ENCODE measurements around the gene MGRN1.
"Not testable (repeated sequence)": the region's sequence is repeated elsewhere in the genome, so short reads cannot be mapped to it uniquely, and the experiment has no call there.

Gene MGRN1

DNA sequence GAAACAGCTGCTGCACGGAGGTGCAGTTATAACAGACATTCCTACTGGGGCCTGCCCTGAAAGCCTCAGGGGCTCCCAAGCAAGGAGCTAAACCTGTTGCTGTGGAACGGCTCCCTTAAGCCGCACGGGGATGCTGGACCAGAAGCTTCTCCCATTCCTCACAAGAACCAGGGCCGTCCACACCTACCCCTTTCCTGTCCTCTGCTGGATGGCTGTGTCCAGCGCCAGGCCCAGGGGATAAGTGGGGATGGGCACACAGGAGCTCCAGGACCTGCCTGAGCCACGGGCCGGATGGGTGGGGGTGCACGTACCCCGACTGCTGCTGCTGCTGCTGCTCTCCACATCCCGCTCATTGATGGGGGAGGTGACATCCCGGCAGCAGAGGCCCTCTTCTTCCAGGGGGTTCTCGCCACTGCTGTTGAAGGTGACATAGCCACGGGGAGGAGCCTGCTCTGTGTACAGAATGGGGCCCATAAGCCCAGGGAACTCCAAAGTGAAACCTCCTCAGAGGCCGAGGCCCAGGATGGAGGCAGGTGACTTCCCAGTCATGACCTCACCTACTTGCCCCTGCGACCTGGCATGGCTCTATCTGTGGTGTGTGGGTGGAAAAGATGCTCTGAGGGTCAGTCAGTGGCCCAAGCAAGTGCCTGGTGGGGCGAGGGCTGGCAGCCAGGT, 77.3 kb downstream of the MGRN1 start:
- DNase-seq: no peak

DNA sequence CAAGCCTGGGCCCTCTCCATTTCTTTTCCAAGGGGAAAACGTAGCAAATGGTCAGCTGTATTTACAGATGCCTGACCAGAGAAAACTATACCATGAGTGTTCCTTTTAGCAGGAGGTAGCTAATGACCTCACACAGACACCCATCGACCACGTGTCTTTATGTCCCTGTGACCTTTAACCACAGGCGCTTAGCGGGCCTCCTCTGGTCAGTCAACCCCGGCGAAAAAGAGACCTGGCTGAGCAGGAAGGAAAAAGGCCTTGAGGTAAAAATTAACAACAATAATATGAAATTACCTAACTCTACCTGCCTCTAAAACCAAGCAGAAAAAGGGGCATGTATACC, 77.8 kb downstream of the MGRN1 start:
- DNase-seq: no peak

DNA sequence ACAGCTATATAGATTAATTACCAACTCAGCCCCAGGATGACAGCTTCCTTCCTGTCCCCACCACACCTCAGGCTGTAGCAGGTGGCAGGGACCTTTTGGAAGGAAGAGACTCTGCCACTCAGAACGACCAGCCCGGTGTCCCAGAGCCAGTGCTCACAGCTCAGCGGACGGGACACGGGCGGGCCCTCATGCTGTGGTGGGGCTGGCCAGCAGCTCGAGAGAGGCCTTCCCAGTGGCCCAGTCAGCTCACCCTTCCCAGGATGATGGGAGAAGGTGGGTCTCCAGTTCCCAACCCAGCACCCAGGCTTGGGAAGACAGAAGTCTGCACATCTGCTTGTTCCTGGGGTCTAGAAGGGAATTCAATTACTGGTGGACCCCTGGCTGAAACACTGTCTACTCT, 79.3 kb downstream of the MGRN1 start:
- no peak for DNase-seq

DNA sequence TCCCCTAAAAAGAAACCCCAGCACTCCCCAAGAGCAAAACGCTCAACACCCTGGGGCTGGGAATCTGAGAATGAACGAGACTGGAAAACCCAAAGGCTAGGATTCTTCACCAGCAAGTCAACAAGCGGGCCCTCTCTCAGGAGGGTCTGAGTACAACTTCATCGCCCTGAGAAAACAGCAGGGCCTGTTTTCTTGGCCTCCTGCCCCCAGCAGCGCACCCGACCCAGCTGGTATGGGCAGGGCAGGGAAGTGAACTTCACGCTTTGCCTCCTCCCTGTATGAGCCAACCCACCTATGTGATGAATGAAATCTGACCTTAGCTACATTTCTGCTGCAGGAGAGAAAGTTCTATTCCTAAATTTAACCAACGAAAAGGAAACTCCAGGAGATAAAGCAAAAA, 79.9 kb downstream of the MGRN1 start:
- no peak for DNase-seq

DNA sequence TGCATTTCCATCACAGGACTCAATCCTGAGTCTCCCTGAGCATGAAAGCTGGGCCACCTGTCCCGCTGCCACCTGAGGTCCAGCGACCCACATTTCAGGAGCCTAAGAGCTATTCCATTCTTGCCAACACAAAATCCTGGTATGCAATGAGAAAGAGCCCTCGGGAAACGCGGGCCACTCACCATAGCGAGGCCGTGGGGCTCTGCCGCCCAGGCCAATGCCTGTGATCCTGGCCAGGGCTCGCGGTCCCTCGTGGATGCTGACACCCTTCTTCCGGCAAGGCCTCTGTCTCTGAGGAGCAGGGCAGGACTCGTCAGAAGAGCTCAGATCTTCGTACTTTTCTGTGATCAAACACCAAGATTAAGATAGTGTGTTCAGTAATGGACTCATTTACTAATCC, 80.3 kb downstream of the MGRN1 start:
- DNase-seq: no peak

DNA sequence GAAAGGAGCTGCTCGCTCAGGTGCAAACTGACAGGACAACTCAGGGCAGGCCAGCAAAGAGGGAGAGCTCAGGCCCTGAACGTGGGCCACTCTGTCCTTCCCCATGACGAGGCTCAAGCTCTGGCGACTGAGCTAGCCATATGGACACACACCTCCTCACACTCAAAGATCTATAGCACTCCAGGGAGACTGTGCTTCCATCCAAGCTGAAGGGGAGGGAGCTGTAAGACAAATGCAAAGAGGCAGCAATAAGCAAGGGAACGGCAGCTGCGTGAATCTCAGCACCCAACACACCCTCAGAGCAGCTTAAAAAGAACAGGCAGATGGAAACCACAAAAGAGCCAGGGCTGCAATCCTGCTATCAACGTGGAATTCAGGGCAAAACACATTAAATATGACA, 82.2 kb downstream of the MGRN1 start:
- no peak for DNase-seq

DNA sequence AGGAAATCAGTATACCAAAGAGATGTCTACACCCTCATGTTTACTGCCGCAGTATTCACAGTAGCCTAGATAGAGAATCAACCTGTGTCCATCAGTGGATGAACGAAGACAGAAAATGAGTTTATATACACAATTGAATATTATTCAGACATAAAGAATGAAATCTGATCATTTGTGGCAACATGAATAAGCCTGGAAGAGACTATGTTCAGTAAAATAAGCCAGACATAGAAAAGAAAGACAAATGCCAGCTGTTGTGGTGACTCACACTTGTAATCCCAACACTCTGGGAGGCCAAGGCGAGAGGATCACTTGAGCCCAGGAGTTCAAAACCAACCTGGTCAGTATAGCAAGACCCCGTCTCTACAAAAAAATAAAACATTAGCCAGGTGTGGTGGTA, 84.9 kb downstream of the MGRN1 start:
- no peak for DNase-seq

DNA sequence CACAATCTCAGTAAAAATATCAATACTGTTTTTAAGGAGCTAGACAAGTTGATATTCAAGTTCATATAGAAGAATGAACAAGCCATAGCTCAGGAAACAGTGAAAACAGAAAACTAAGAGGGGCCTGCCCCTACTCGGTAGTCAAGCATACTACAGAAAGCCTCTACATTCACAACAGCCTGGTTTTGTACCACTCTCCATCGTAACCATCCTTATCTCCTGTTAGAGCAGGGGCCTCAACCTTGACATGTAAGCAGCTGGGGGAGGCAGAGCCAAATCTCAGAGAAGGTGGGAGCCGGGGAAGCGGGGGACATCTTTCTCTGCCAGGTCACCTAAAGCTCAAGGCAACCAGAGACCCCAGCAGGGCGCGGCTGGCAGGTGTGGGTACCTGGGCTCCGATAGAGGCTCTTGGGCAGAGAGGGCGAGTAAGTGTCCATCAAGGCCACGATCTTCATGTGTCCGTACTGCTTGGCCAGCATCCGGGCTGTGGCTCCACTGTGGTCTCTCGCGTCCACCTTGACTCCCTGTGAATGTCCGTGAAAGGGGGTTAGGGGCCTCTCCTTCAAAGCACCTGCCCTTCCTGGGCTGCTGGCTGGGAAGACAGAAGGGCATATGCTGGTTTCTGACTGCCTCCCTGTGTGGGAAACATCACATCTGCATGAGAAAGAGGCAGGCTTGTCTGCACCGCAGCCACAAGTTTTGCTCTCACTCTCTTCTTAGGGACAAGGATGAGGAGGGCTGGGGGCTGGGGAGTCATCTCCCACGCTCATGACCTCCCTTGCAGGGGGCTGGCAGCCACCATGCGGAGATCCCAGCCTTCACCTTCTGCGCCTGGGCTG, 89.3 kb downstream of the MGRN1 start:
- no peak for DNase-seq

DNA sequence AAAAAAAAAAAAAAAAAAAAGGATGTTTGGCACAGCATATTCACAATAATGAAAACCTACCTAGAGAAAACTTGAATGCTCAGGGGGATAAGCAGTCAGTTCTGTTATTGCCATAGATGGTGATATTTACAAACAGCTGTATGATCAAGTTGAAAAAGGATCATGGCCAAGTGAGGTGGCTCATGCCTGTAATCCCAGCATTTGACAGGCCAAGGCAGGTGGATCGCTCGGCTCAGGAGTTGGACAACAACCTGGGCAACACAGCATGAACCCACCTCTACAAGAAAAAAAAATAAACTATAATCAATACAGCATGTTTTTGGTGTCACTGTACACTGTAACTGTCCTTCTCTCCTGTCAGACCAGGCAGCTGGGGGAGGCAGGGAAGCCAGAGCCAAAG, 90.4 kb downstream of the MGRN1 start:
- no peak for DNase-seq

DNA sequence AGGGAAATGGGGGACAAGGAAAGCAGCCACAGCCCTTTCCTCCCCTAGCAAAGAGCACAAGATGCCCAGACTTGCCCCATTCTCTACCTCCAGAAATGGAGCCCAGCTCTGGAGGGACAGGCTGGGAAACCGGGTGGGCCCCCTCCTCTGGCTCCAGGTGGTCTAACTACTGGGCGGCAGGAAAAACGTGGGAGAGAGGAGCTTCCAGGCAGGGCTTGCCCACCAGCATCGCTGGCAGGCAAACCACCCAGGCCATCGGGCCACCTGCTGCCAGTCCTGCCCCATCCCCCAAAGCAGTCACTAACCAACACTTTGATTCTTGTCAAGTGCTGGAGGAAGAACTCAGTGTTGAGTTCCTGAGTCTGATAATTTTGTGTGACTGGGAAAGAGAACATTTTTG, 93.8 kb downstream of the MGRN1 start:
- DNase-seq: no peak

DNA sequence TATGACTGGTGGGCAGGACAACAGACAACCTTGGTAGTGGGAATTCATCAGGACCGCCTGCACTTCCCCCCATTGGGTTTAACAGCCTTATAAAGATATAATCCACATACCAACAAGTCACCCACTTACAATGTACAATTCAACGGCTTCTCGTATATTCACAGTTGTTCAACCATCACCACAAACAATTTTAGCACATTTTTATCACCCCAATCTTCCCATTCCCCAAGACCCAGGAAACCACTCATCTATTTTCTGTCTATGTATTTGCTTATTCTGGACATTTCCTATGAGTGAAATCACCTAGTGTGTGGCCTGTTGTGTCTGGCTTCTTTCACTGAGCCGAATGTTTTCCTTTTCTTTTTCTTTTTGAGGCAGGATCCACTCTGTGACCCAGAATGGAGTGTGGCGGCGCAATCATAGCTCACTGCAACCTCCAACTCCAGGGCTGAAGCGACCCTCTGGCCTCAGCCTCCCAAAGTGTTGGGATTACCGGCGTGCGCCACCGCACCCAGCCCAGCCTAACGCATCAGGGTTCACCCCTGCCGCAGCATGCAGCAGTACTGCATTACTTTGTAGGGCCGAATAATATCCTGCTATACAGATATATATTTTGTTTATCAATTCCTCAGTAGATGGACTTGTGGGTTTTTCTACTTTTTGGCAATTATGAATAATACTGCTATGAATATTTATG, 98.6 kb downstream of the MGRN1 start:
- no peak for DNase-seq

DNA sequence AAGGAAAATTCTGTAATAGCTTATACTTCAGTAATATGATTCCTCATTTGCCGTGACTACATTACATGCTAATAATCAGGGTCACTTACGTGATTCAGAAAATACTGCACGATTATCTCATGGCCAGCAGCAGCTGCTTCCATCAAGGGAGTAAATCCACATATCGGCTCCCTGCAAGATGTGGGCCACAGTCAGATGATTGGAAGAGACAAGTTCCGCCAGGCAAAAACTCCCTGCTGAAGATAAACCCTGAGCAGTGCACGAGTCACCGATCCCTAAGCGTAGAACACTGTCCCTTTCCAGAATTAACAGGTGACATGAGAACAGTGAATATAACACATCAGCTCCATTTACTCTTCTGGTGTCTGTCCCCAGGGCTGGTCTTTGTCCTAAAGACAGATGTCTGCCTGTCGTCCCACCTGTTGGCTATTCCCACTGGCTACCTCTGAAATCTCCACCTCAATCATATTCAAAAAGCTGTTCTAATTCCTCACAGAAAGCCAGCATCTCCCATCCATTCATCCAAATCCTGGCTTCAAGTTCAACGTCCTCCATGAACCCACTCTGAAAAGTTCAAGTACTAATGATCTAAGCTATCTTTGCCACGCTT, 100.1 kb downstream of the MGRN1 start:
- no peak for DNase-seq

DNA sequence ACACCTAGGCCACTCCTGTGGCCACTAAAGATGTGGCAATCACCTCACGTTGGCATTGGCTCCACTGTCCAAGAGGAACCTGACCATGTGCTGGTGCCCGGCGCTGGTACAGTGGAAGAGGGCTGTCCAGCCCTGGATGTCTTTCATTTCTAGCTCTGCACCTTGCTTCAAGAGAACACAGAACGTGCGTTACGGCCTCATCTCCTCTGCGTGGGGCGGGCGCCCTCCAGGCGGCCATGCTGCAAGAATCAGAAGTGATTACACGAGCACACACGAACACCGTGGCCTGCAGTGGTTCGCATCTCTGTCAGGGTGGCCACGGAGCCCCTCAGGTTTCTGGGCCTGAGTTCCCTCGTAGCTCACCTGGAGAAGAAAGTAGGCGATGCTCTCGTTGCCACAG, 102.0 kb downstream of the MGRN1 start:
- DNase-seq: no peak

DNA sequence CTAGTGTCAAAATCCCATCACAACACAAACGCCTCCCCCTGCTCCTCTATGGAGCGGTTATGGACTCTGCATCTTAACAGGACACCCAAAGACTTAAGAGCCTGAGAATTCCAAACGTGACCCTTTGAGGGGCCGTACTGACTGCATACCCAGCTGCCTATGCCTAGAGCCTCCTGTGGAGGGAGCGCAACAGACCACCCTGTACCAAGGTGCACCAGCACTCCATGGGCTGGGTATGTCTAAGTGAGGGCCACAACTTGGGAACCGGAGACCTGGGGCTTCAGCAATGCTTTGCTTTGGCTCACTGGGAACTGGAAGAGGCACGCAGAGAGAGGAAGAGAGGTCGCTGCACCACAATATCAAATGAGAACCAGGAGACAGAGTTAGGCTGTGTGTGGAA, 104.0 kb downstream of the MGRN1 start:
- no peak for DNase-seq

DNA sequence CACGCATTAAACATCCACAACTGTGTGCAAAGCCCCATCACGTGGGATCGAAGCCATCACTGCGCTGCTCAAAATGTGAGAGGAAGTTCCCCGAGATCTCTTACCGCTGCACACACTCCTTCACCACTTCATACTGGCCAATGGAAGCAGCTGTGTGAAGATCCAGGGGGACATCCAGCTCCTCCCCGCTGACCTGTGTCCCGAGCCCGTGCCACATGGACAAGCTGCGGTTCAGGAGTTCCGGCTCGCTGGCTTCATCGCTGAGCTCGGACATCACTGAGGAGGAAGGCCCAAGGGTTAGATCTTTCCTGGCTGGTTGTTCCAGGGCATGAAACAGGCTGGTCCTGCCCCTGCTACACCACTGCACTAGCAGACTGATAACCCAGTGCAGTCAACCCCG, 105.2 kb downstream of the MGRN1 start:
- DNase-seq: no peak

DNA sequence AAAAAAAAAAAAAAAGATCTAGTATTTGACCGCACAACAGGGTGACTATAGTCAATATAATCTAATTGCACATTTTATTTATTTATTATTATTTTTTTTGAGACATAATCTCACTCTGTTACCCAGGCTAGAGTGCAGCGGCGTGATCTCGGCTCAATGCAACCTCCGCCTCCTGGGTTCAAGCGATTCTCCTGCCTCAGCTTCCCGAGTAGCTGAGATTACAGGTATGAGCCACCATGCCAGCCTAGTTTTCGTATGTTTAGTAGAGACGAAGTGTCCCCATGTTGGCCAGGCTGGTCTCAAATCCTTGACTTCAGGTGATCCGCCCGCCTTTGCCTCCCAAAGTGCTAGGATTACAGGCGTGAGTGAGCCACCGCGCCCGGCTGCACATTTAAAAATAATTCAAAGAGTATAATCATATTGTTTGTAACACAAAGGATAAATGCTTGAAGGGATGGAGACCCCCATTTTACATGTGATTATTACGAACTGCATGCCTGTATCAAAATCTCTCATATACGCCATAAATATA, 108.7 kb downstream of the MGRN1 start:
- DNase-seq: no peak

DNA sequence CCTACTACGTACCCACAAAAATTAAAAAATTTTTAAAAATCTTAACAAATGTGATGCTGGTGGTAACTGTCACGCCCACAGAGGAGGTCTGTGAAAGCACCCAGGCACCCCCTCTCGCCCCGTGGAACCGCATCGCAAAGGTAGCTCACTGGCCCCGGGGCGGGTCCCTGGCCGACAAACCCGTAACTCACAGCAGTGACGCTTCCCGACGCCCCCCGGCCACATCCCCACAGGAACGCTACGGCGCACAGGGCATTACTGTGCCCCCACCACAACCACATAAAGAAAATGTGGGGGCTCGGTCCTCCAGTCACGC, 109.1 kb downstream of the MGRN1 start:
- no peak for DNase-seq

DNA sequence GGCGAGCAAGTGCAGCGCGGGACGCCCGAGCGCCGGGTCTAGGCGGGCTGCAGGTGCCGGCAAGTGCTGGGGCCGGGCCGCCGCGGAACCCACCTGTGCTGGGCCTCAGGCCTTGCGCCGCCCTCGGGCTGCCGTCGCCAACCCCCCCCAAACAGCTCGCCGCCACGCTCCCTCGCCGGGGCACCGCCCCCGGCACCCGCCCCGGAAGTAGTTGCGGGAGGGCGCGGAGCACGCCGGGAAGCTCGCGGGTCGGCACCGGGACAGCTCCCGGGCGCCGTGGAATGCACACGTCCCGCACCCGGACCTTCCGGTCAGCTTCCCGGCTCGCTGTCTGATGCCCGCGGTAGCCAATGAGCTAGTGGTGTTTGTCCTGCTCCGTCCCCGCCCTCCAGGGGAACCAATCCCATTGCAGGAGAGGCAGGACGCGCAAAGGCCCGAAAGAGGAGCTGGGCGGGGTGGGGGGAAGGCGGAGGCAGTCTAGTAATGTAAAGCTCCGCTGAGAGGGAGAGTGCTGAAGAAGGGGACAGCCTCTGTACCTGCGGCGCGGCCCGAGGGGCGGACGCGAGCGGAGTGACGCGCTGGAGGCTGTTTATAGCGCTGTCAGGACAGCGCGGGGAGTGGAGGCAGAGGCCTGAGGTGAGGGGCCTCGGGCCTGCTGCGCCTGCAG, 109.6 kb downstream of the MGRN1 start, which contains the start of the genes ANKS3 and DNAAF8:
TSS of gene ANKS3 (minus strand) at position 209 of the 667 bp plus-strand sequence. CDS start 4,122 bp downstream, outside the sequence.
TSS of gene DNAAF8 (plus strand) at position 475 of the 667 bp plus-strand sequence. CDS start 1,978 bp downstream, outside the sequence.
- peak; percentile 88 to 89 for DNase-seq

DNA sequence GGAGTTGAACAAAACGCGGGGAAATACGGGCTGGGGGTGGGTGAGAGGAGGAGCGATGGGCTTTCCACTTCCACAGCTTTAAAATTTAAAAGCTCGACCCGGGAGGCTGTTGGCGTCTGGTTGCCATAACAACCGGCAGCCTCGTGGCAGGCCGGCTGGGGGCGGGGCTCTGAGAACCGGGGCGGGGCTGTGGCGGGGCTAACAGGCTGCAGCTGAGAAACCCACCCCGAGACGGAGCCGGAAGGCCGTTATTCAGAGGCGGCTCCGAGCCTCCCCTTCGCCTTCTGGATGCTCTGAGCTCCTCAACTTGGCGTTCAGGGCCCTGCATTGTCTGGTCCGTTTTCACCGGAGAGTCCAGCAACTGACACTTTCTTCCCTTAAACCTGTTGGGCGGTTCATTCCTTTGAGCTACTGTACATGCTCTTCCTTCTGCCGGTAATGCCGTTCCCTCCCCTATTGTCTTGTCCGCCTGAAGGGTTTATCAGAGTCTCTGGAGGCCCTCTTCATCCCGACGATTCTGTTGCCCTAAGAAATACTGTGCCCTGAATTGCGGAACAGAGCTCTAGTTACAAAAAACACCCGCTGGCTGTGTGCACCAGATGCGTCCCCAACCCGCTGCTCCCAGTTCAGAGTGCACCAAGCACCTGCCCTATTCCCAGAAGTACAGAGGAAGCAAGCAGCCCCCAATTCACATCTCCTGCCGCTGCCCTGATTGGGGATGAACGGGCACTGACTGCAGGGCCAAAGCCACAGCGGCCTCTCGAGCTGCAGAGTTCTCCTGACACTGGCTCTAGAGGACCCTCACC, 110.3 kb downstream of the MGRN1 start:
- no peak for DNase-seq

DNA sequence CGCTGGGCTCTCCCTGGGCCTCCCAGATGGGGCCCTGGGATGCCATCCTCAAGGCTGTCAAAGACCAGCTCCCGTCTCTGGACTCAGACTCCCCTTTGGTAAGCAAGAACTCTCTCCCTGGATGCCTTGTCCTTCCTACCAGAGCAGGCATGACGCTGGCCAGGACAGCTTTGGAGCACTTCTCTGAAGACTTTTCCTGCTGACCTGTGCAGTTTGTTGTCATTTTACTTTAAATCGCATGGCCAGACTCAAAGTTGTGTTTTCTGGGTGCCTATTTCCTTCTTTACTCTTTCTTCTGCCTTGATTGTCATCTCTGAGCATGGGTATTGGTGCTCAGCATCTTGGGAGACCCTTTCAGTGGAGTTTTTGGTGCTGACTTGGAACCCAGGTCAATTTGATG, 111.9 kb downstream of the MGRN1 start:
- no peak for DNase-seq

DNA sequence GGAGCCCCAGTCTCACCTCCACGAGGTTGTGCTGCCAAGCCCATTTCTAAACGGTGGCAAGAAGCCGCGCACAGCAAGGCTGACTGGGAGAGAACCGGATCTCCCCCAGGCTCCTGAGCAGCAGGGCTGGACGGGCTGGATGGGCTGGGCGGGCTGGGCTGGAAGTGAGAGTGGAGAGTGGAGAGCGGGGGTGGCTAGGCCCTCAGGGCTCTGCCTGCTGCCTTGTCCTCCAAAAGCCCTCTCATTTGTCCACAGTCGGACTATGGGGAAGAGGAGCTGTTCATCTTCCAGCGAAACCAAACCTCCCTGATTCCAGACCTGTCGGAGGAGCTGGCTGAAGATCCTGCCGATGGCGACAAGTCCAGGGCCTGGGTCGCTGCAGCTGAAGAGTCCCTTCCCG, 112.9 kb downstream of the MGRN1 start:
- no peak for DNase-seq

DNA sequence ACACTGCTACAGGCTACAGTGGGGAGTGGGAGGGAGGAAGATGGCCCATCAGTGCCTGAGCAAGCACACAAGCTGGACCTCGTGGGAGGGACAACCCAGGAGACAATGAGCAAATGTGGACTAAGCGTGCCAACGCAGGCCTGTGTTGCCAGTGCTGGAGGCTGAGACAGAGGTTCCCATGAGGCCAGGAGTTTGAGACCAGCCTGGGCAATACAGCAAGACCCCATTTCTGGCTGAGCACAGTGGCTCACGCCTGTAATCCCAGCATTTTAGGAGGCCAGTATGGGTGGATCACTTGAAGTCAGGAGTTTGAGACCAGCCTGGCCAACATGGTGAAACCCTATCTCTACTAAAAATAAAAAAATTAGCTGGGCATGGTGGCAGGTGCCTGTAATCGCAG, 113.7 kb downstream of the MGRN1 start:
- not testable (repeated sequence) for DNase-seq
